ENCODE results near the gene ZNF383.
"Not testable (repeated sequence)": the region's sequence is repeated elsewhere in the genome, so short reads cannot be mapped to it uniquely, and the experiment has no call there.

DNA sequence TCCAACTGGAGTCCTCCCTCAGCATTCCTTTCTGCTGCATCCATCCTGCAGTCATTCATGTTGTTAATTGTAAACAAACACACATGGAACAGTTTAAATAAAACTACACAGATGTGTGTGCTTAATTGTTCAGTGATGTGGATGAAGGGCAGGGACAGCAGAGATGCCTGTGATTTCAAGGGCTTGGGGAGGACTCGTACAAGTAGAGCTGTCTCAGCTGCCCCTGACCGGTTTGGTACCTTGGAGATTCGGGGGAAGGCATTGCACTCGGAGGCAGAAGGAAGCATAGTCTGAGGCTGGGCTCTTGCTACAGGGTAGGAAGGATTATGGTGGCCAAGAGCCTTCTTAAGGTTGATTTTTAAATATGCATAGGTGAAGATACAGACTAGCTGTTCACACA is 49.7 kb downstream of the ZNF383 start:
- TF ChIP-seq EZH2phosphoT487 (IDR thresholded peaks at IDR 0.05; ENCODE audit: borderline replicate concordance, low read length), result not testable (repeated sequence)
- TF ChIP-seq, protein P1, sequence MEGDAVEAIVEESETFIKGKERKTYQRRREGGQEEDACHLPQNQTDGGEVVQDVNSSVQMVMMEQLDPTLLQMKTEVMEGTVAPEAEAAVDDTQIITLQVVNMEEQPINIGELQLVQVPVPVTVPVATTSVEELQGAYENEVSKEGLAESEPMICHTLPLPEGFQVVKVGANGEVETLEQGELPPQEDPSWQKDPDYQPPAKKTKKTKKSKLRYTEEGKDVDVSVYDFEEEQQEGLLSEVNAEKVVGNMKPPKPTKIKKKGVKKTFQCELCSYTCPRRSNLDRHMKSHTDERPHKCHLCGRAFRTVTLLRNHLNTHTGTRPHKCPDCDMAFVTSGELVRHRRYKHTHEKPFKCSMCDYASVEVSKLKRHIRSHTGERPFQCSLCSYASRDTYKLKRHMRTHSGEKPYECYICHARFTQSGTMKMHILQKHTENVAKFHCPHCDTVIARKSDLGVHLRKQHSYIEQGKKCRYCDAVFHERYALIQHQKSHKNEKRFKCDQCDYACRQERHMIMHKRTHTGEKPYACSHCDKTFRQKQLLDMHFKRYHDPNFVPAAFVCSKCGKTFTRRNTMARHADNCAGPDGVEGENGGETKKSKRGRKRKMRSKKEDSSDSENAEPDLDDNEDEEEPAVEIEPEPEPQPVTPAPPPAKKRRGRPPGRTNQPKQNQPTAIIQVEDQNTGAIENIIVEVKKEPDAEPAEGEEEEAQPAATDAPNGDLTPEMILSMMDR (conservative IDR thresholded peaks at IDR 0.05; ENCODE audit: low read depth, low read length), result not testable (repeated sequence)

Measured in PC-3 (cell line).